GM18868 (cell line): ENCODE data around the gene ZNF844.
"Not testable (repeated sequence)": the region's sequence is repeated elsewhere in the genome, so short reads cannot be mapped to it uniquely, and the experiment has no call there.

Experiments used
- ATAC-seq: cut with Tn5 transposase; IDR thresholded peaks from one replicate; pipeline ENCODE4 v1.9.1; 2021; ENCODE audit warnings: mild to moderate bottlenecking, moderate library complexity; ENCODE audit not compliant: unreplicated experiment

ZNF844 gene

DNA sequence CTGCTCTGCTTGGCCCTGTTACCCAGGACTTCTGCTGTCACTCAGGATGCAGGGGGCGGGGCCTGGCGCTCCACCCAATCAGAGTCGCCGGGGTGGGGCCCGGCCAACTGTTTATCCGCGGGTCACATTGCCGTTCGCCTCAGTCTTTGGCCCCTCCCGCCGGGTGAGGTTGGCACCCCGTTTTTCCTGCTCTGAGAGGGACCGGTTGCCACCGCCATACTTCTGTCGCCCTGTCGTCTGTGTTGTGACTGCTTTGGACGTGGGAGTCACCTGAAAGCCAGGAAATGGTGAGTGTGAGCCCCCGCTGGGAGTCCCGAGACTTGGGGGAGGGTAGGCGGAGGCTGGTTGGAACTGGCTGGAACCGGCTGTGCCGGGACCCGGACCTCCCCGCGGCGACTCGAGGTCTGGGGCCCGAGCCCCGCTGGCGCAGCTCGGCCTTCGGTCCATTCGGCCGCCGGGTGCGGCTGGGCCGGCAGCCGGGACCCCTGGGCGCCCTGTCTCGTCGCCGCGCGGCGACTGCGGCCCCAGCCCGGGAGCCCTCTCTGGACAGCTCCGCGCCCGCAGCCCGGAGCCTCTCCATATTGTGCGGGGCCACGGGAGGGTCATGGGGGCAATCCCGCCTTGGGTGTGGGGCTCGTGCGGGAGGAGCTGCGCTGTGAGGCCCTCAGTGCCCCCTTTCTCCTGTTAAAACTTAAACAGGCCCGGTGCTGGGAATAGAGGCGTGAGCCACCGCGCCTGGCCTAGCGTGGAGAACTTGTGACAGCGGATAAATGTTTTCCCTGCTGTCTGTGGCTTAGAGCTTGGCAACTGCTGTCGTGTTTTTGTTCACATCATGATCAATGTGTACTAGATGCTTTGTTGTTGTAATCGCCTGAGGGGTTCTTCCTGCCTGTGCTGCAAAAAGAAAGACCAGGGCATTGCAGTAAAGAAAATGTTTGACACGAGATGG, at the start of gene ZNF844:
Gene ZNF844, plus strand, starts transcription at position 142 of the 949 bp plus-strand sequence. Its CDS starts 143 bp downstream, at position 285.
- ATAC-seq: peak; percentile 57

DNA sequence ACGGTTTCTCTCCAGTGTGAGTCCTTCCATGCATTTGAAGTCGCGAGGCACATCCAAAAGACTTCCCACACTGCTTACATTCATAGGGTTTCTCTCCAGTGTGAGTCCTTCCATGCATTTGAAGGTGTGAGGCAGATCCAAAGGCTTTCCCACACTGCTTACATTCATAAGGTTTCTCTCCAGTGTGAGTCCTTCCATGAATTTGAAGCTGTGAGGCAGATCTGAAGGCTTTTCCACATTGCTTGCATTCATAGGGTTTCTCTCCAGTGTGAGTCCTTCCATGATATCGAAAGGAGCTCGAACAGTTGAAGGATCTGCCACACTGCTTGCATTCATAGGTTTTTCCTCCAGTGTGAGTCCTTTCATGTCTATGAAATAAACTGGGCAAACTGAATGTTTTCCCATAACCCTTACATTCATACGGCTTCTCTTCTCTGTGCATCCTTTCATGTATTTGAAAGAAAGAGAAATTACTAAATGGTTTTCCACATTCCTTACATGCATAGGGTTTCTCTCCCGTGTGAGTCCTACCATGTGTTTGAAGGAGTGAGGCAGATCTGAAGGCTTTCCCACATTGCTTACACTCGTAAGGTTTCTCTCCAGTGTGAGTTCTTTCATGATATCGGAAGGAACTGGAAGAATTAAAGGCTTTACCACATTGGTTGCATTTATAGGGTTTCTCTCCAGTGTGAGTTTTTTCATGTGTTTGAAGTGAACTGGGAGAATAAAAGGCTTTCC, 49.3 kb upstream of the ZNF844 start:
- no peak for ATAC-seq

DNA sequence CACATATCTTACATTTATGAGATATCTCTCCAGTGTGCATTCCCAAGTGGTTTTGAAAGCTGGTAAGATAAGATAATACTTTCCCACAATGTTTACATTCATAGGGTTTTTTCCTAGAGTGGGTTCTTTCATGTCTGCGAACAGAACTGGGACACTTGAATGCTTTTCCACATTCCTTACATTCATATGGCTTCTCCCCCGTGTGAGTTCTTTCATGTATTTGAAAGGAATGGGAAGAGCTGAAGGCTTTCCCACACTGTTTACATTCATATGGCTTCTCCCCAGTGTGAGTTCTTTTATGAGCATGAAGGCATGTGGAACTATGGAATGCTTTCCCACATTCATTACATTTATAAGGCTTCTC, 48.8 kb upstream of the ZNF844 start:
- no peak for ATAC-seq

DNA sequence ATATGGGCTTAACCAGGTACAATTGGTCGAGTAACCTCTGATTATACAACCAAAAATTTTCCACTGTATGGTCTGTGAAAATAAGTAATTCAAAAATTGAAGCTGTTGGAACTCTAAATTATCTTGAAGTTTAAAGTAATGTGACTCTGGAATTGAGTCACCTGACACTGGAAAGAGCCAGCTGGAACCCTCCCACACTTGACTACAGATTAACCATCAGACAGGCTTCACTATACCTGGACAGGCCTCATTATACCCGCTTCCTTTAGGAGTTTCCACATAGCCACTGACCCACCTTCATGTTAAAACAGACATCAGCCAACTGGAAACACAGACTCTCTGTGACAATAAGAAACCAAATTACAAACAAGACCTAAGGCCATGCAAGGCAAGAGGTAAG, 30.3 kb upstream of the ZNF844 start:
- no peak for ATAC-seq

DNA sequence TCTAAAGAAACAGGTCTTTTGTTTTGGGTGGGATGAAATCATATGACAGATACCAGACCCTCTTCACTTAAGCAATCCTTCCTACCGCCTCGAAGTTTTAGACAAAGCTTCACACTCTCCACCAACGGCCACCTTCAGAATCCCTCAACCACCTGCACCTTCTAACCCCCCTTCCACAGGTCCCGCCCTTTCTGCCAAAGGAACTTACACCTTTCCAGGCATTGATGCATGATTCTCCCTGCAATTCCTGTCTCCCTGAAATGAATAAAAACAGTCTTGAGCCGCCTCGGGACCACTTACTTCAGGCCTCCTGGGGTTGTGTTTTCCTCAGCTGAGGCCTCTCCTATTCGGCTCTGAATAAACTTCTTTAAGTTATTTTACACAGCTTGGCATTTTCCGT, 29.9 kb upstream of the ZNF844 start:
- no peak for ATAC-seq

DNA sequence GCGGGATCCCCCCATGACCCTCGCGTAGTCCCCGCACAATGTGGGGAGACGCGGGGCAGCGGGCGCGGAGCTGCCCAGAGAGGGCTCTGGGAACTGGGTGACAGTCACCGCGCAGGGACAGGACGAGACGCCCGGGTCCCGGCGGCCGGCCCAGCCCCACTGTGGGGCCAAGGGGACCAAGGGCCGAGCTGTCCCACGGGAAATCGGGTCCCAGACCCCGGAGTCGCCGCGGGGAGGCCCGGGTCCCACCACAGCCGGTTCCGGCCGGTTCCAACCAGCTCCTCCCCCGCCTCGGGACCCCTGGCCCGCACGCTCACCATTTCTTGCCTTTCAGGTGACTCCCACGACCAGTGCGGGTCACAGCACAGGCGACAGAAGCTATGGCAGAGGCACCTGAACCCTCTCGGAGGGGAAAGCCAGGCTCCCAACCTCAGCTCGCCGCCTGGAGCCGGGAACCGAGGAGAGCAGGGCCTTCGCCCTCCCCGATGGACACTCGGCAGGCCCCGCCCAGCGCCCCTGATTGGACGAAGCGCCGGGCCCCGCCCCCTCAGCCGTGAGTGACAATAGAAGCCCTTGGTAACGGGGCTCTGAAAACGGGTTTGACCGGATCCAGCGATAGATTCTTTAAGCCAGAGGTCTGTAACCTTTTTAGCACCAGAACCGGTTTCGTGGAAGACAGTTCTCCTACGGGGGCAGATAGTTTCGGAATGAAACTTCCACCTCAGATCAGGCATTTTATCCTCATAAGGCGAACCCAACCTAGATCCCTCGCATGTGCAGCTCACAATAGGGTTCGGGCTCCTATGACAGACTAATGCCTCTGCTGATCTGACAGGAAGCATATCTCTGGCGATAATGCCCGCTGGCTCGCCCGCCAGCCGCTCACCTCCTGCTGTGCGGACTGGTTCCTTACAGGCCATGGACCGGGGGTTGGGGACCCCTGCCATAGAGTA, 29.0 kb upstream of the ZNF844 start, which contains the start of gene ZNF433:
Gene ZNF433, minus strand, starts transcription at position 460 of the 953 bp plus-strand sequence. Its CDS starts 140 bp downstream, at position 320.
- ATAC-seq: peak; percentile 83

DNA sequence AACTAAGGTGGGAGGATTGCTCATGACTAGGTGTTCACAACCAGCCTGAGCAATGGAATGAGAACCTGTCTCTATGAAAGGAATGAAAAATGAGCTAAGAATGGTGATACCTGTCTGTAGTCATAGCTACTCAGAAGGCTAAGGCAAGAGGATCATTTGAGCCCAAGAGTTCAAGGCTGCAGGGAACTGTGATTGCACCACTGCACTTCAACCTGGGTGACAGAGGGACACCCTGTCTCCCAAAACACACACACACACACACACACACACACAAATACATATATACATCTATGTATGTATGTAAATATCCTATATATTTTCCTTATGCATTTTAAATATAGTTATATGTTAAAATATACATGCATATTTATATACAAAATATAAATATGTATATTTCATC, 21.6 kb upstream of the ZNF844 start:
- ATAC-seq: no peak

DNA sequence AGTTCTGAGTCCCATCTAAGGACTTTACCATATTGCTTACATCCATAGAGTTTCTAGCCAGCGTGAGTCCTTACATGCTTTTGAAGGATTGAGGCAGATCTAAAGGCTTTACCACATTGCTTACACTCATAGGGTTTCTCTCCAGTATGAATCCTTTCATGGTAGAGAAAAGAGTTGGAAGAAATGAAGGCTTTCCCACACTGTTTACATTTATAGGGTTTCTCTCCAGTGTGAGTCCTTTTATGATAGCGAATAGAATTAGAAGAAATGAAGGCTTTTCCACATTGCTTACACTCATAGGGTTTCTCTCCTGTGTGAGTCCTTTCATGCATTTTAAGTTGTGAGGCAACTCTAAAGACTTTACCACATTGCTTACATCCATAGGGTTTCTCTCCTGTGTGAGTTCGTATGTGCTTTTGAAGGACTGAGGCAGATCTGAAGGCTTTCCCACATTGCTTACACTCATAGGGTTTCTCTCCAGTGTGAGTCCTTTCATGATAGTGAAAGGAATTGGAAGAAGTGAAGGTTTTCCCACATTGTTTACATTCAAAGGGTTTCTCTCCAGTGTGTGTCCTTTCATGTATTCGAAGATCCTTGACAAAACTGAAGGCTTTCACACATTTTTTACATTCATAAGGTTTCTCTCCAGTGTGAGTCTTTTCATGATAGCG, 20.6 kb upstream of the ZNF844 start:
- no peak for ATAC-seq

DNA sequence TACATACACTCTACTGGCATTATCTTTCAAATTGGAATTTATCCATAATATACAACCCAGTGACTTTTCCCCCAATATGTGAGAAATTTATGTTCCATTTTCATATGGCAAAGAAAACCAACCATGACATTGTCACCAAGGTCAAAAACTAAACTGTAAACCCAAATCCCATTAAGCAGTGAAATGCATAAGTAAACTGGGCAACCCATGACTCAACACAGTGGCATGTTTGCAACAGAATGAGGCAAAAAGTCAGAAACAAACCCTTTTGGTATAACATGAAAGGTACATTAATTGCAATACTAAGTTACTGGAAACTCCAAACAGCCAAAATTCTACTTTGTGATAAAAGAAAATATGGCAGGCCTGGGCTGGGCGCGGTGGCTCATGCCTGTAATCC, 16.7 kb upstream of the ZNF844 start:
- no peak for ATAC-seq

DNA sequence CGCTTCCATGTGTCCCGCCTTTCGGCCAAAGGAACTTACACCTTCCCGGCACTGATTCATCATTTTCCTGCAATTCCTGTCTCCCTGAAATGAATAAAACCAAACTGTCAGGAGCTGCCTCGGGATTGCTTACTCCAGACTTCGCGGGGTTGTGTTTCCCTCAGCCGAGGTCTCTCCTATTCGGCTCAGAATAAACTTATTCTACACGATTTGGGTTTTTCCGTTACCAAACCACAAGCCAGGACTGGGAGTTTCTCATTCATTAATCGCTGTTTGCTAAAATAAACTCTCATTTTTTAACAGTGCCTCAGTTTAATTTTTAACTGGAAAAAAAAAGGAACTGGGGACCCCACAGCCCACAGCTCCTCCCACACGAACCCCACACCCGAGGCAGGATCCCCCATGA, 12.4 kb upstream of the ZNF844 start:
- peak; percentile 10 for ATAC-seq

DNA sequence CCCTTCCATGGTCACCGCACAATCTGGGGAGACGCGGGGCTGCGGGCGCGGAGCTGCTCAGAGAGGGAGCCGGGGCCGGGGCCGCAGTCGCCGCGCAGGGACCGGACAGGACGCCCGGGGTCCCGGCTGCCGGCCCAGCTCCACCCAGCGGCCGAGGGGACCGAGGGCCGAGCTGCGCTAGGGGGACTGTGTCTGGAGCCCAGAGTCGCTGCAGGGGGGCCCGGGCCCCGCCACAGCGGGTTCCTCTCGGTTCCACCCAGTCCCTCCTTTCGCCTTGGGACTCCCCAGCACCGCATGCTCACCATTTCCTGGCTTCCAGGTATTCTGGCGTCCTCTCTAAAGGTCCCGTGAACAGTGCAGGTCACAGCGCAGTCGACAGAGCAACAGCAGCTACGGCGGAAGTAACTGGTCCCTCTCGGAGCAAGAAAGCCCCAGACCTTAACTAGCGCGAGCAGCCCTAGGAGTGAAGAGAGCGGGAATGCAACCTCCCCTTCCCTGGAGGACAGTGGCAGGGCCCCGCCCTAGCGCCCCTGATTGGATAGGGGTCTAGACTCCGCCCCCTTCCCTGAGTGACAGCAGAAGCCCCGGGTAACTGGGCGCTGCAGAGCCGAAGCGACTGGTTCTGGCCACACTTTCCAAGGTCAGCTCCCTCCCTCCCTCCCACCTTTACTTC, 11.9 kb upstream of the ZNF844 start, which contains the start of gene ZNF878:
Gene ZNF878, minus strand, starts transcription at position 465 of the 673 bp plus-strand sequence. Its CDS starts 160 bp downstream, at position 305.
- peak; percentile 87 for ATAC-seq

DNA sequence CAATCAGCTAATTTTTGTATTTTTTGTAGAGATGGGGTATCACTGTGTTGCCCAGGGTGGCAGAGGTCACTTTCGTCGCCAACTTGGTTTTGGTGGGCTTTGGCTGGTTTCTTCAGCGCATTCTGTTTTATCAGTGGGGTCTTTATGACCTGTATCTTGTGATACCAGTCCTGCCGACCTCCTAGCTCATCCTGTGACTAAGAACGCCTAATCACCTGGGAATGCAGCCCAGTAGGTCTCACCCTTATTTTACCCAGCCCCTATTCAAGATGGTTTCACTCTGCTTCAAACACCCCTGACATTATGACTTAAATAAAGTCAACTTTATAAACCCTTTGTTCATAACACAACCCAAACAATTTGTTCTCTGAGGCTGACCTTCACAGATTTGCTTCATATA, 8.7 kb upstream of the ZNF844 start:
- ATAC-seq: no peak

DNA sequence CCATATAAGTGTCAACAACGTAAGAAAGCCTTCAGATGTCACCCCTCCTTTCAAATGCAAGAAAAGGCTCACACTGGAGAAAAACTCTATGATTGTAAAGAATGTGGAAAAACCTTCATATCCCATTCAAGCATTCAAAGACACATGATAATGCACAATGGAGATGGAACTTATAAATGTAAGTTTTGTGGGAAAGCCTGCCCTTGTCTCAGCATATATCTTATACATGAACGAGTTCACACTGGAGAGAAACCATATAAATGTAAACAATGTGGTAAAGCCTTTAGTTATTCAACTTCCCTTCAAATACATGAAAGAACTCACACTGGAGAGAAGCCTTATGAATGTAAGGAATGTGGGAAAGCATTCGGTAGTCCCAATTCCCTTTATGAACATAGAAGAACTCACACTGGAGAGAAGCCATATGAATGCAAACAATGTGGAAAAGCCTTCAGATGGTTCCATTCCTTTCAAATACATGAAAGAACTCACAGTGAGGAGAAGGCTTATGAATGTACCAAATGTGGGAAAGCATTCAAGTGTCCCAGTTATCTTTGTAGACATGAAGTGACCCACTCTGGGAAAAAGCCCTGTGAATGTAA, 11.1 kb downstream of the ZNF844 start:
- no peak for ATAC-seq

DNA sequence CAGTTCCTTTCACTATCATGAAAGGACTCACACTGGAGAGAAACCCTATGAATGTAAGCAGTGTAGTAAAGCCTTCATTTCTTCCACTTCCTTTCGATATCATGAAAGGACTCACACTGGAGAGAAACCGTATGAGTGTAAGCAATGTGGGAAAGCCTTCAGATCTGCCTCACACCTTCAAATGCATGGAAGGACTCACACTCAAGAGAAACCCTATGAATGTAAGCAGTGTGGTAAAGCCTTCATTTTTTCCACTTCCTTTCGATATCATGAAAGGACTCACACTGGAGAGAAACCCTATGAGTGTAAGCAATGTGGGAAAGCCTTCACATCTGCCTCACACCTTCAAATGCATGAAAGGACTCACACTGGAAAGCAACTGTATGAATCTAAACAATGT, 11.8 kb downstream of the ZNF844 start:
- ATAC-seq: not testable (repeated sequence)

DNA sequence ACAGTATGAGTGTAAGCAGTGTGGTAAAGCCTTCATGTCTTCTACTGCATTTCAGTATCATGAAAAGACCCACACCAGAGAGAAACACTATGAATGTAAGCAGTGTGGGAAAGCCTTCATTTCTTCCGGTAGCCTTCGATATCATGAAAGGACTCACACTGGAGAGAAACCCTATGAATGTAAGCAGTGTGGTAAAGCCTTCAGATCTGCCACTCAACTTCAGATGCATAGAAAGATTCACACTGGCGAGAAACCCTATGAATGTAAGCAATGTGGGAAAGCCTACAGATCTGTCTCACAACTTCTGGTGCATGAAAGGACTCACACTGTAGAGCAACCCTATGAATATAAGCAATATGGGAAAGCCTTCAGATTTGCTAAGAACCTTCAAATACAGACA, 12.8 kb downstream of the ZNF844 start:
- no peak for ATAC-seq

DNA sequence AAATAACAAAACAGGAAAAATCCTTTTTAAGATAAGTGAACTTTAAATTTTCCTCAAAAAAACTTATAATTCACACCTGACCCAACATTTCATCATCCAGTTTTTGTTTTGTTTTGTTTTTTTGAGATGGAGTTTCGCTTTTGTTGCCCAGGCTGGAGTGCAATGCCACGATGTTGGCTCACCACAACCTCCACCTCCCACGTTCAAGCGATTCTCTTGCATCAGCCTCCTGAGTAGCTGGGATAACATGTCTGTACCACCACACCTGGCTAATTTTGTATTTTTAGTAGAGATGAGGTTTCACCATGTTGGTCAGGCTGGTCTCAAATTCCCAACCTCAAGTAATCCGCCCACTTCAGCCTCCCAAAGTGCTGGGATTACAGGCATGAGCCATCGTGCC, 18.8 kb downstream of the ZNF844 start:
- not testable (repeated sequence) for ATAC-seq

DNA sequence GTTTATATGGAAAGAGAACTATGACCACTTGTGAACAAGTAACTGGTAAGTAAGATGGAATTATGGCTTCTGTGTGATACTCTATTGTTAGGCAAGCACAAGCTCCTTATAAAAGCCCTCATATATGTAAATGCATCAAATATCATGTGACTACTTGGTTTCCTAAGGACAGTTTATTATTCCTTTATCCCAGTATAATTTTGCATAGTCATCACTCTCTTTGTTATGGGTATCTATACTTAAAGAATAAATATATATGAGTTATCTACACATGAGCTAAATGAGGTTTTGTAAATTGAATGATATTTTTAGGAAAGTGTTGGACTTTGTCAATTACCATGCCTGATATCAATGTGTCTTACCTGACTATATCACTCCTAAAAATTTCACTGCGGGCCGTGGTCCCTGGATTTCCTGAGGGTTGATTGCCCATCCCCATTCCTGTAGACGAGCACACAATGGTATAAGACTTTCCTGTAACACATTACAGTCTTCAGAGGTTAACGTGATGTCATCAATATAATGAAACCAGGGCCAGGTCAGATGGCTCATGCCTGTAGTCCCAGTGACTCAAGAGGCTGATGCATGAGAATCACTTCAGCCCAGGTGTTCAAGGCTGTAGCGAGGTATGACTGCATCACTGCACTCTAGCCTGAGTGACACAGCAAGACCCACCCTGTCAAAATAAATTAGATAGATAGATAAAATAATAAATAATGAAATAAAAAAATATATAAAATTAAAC, 20.7 kb downstream of the ZNF844 start:
- no peak for ATAC-seq

DNA sequence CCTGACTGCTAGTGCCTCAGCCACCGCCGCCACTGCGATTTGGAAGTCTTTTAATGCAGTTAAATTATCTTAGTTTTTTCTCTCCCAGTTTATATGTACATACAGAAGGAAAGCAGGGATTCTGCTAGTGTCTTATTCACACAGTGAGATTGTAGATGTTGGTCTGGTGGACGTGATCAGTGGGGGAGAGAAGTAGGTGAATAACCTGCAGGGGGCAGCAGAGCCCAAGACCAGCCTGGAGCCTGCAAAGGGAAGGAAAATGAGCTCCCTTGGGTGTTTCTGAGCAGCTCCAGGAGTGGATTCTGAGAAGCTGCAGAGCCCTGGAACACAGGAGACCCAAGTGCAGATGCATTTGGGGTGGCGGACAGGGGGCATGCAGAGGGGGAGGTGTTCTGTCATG, 26.3 kb downstream of the ZNF844 start:
- ATAC-seq: no peak
